NCI-H510A treated with DMSO at 0.1 percent for 48 hours (cell line): Measurements from ENCODE around the gene KCNH6.
A peak's percentile ranks its signal among the peaks of the same experiment; 100 is the strongest.

Experiments used
- DNase-seq: peaks from one replicate; lab custom pipeline; 2025; lab: John Stamatoyannopoulos, UW

Gene KCNH6

GRCh38 chr17:63523253-63523855, at the start of gene KCNH6:
TSS of gene KCNH6 (plus strand) at chr17:63523358. CDS start at chr17:63523414, 56 bp downstream.
- DNase-seq = no peak

- no peak for DNase-seq
Observed at GRCh38 chr17:63474174-63474573, 49.0 kb upstream of the KCNH6 start.

- peak; percentile 38 for DNase-seq
Observed at GRCh38 chr17:63474586-63475460, 48.3 kb upstream of the KCNH6 start.

GRCh38 chr17:63475491-63476412, 47.4 kb upstream of the KCNH6 start:
- peak; percentile 70 for DNase-seq

GRCh38 chr17:63476459-63476853, 46.7 kb upstream of the KCNH6 start:
- peak; percentile 80 for DNase-seq

GRCh38 chr17:63476854-63477479, 46.2 kb upstream of the KCNH6 start, which contains the start of gene ACE:
TSS of gene ACE (plus strand) at chr17:63477061. CDS start at chr17:63477095, 34 bp downstream.
- DNase-seq = peak; percentile 85

- DNase-seq = peak; percentile 70
Observed at GRCh38 chr17:63477480-63478440, 45.4 kb upstream of the KCNH6 start.

- DNase-seq = peak; percentile 88
Observed at GRCh38 chr17:63478814-63479494, 44.2 kb upstream of the KCNH6 start.

GRCh38 chr17:63479495-63480184, 43.5 kb upstream of the KCNH6 start:
- peak; percentile 55 for DNase-seq

- no peak for DNase-seq
Observed at GRCh38 chr17:63480192-63480784, 42.9 kb upstream of the KCNH6 start.

- peak; percentile 98 for DNase-seq
Observed at GRCh38 chr17:63480826-63481487, 42.2 kb upstream of the KCNH6 start.

- DNase-seq = no peak
Observed at GRCh38 chr17:63481488-63481870, 41.7 kb upstream of the KCNH6 start.

GRCh38 chr17:63482509-63482908, 40.6 kb upstream of the KCNH6 start:
- DNase-seq = no peak

- DNase-seq = no peak
Observed at GRCh38 chr17:63483038-63483437, 40.1 kb upstream of the KCNH6 start.

GRCh38 chr17:63483655-63484575, 39.2 kb upstream of the KCNH6 start:
- DNase-seq = no peak

GRCh38 chr17:63486317-63487013, 36.7 kb upstream of the KCNH6 start:
- no peak for DNase-seq

GRCh38 chr17:63487014-63487339, 36.2 kb upstream of the KCNH6 start:
- no peak for DNase-seq
